Daoy (cell line): ENCODE measurements around the gene FSD2. TPM values are rescaled to one million over a fixed set of nuclear protein-coding genes. Genes with fewer than 3 reads are reported as not detected.

Experiments used
- DNase-seq: peaks from one replicate; pipeline ENCODE4 v3.0.0-alpha.2; 2015; ENCODE audit warnings: low read depth
- total RNA-seq: library from RNA; depleted of rRNA; stranded (reverse); fragments of >200 nt; shearing (Covaris generic); gene quantifications from 2 replicates; pipeline ENCODE4 v1.2.3, GENCODE V29; 2014; rRNA removed

Gene FSD2, protein sequence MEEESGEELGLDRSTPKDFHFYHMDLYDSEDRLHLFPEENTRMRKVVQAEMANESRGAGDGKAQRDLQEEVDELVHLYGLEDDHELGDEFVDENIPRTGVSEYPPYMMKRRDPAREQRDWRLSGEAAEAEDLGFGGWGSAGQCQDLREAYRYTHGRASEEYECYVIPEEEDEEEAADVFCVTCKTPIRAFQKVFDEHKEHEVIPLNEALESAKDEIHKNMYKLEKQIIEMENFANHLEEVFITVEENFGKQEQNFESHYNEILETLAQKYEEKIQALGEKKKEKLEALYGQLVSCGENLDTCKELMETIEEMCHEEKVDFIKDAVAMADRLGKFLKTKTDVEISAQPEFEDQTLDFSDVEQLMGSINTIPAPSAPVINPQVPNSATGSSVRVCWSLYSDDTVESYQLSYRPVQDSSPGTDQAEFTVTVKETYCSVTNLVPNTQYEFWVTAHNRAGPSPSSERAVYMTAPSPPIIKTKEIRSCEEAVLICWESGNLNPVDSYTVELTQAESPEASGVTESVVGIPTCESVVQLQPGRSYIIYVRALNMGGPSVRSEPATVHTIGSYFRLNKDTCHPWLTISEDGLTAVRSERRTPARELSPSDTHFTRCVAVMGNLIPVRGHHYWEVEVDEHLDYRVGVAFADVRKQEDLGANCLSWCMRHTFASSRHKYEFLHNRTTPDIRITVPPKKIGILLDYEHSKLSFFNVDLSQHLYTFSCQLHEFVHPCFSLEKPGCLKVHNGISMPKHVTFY
- not detected in 2 replicates for total RNA-seq

DNA sequence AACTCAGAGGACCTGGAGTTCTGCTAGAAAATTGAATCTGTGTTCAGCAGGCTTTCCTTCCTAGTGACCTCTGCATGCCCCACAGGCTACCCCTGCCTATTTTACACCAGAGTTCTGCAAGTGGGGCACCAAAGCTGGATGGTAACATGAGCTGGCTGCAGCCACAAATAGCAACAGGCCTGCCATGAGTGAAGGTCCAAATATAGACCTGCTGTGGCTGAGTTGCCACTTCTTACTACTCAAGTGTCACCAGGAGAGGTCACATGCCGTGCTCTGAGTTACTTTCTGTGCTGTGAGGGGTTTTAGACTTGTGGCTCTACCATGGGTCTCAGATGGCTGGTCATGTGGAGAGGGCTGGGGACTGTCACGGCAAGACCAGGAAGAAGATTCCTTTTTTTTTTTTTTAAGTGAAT, at the start of gene FSD2:
Gene FSD2 (minus strand): TSS at position 76 of the 413 bp plus-strand sequence. CDS start 18,679 bp downstream, outside the sequence.
- DNase-seq: no peak

DNA sequence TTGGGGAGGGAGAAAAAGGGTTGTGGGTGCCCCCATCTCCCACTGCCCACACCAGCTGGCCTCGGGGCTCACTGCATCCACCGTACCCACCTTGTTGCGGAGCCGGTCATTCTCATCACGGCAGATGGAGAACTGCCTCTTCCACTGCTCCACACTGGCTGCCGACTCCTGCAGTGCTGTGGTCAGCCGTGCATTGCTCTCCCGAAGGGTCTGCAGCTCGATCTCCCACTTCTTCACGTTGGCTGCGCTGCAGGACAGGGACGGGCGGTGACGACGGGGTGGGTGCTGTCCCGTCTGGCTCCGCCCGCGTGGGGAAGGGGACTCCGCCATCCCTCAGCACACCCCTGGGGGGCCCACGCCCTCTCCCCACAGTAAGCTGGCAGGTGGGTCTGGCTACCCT, 48.7 kb upstream of the FSD2 start:
- DNase-seq: no peak

DNA sequence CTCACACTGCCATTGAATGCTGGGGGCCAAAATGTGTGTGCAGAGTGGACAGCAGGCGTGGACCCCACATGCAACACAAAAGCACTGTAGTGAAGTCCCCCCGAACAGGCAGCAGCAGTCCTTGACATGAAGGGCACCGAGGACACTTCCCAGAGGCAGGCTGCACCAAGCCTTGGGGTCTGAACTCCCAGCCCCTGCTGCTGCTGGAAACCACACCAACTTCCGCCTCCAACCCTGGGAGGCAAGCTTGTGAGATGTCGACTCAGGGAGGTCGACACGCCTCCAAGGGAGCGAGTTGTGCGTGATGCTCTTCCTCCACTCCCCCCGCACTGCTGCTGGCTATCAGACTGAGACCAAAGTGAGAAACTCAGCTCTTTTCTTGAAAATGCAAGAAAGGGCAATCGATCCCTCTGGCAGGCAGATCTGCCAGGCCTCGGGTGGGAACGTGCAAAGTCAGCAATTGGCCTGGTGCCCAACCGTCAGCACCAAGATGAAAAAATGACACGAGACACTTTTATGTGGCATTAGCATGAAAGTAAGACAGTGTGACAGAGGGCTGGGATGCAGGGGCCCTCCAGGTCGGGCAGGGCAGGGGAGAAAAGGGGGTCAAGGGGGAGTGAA, 47.2 kb upstream of the FSD2 start:
- DNase-seq: peak; percentile 28

DNA sequence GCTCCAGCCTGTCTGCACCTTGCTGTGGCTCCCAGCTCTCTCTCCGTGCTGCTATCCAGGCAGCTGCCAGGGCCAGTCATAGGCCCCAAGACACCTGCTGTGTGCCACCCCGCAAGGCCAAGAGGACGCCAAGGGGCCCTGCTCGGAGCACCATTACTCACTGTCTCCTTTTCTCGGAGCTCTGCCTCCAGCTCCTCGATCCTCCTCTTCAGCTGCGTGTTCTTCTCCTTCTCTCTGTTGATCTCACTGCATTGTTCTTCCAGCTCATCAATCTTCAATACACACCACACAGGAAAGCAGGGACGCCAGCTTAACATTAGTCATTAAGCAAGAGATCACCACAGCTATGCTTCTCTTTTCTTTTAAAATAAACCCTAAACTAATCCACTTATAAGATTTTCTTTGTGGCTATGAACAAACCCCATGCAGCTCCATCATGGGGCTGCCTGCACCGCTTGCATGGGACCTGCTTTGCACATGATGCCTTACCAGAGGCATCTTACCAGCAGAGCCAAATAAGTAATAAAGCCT, 46.2 kb upstream of the FSD2 start:
- DNase-seq: peak; percentile 41

DNA sequence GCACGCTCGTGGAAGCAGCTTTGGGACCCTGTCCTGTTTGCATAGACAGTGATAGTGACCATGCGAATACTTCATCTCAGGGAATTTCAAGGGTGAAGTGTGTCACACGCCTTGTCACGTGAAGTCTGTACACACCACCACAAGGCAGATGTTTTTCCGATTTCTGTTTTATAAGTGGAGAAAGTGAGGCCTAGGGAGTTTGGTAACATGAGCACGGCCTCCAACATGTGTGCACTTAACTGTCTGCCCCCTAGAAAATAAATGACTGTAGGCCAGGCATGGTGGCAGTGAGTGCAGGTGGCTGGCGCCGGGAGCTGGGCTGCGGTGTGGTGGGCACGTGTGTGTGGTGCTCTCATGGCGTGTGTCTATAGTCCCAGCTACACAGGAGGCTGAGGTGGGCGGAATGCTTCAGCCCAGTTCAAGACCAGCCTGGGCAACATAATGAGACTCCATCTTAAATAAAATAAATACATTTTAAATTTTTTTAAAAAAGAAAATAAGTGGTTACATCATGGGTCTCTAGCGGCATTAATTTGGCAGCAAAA, 45.5 kb upstream of the FSD2 start:
- DNase-seq: no peak

DNA sequence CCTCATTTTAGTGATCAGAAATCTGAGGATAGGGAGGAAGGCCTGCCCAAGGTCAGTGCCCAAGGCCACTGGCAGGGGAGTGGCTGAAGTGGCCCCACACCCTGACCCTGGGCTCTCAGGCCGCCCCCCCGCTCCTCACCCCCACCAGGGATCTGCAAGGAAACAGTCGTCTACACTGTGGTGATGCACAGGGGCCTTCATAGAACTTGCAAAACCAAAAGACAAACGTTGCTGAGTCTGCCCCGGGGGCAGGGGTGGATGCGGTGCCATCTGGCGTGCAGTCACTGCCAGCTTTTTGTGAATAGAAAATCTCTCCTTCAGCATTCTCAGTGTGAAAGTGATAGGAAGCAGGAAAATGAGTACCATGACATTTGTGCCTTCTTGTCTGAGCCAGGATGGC, 44.9 kb upstream of the FSD2 start:
- DNase-seq: no peak

DNA sequence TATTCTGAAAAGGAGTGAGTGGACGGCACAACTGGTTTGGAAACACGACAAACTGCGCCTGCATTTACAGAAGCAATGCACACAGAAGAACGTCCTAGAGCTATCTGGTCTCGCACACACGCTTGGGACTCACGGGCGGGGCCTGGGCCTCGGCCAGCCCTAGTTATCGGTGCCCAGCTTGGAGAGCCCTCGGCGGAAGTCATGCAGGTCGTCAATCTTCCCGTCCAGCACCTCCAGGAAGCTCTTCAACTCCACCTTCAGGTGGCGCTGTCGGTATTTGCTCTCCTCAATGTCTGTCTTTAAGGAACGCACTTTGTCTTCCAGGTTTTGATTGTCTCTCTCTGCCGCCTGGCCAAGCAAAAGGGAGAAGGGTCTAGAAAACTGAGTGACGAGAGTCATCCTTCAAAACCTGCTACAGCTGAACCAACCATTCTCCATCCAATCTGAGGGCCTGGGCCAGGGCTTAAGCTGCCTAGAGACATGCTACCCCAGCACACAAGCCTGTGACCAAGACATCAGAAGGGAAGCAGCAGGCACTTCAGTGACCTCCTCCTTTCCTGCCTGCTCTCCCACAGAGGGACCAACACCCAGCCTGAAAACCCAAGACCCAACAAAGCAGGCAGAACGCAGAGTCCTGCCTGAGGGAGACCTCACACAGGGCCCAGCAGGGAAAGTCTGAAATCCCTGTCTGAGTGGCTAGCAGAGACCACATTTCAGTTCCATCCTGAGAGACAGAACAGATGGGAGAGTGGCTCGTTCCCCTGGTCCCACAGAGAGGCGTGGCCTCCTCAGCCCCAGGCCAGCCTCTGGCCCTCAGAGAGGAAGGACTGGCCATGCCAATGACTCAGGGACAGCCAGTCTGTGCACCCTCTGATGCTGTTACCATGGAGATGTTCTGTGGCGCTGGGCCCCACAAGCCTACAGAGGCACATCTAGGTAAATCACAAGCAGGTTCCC, 44.0 kb upstream of the FSD2 start:
- DNase-seq: peak; percentile 83

DNA sequence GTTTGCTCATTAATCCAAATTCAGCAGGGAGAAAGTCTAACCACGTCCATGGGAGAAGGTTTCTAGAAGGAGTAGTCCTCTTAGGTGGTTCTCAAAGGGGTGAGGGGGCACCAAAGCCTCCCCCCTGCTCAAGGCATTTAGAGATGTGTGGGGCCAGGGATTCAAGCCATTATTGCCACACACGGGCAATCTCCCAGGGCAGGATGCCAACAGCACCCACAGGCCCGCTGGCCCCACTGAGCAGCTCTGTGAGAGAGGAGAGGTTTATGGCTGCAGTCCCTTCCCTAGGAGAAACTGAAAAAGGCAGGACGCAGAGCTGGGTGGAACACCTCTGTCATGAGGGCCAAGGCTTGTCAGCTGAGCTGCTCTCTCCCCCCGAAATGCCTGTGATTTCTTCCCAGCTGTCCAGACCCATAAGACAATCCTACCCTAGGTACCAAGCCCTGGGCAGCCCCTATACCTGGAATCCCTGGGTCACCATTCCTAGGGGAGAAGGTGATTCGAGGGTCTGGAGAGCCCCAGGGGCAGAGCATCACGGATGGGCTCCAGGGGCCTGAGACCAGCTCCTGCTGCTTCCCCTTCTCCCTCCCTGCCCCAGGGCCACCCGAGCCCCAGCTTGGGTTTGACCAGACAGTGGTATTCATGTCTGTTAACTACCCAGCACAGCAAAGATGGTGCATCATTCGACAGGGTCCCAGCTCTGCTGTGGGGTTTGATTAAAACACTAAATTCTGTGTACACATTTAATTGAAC, 42.5 kb upstream of the FSD2 start:
- DNase-seq: no peak

DNA sequence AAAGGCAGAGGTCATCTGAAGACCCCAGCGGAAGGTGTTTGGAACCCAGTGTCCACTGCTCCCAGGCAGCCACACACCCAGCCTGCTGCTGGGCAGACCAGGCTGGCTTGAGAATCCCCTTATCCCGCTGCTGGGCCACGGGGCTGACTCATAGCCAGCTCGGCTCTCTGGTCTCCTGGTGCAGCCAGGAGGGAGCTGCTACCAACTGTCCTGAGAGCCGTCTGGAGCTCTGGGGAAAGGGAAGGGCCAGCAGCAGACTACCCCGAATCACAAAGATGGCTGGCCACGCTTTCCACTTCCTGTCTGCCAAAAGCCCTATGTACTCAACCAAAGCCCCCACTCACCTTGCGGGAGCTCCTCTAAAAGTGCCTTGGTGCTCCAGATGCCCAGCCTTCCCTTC, 41.8 kb upstream of the FSD2 start:
- DNase-seq: peak; percentile 27

DNA sequence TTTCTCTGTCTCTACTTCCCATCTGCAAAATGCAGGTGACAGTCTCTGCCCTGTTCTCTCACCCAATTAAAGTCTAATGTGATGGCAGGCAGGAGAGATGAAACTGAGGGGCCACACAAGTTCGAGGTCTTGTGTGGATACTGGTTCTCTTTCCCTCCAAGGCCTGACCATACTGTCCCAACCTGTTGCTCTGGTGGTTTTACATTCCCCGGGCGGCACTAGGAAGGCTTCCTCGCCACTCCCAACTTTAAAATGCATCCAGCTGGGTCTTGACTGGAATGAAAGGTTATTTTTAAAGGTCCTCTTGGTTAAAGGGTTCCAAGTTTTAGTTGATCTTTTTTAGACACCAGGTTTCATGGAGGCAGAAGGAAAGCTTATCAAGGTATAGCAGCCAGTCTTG, 40.8 kb upstream of the FSD2 start:
- no peak for DNase-seq

DNA sequence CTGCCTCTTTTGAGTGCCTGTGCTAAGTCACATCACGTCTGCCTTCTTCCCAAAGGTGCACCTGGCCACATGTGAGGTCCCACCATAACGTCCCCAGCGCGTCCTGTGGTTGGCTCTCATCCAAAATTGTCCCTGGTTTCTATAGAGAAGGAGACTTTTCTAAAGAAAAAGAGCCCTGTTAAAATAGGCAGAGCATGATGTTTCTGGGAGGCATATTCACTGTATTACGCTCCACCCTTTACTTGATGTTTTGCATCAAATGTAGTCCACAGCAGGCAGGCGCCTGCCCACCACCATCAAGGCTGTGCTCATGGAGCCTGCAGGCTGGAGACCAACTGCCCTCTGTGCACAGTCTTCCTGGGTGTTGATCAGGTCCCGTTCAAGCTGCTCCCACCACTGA, 39.8 kb upstream of the FSD2 start:
- no peak for DNase-seq

DNA sequence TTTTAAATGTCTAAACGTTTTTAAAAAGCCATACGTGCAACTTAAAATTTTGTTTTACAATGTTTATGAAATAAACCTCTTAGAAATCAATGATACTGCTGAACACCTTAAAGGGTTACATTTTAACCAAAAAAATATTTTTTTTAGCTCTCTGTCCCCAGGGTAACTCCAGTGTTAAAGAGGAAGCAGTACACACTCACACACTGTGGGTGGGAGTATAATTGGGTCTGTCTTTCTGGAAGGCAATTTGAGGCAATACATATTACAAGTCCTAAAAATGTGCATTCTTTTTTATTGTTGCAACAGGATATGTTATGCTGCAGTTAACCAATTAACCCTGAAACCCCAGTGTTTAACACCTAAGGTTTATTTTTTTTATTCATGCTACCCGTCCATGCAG, 37.7 kb upstream of the FSD2 start:
- no peak for DNase-seq

DNA sequence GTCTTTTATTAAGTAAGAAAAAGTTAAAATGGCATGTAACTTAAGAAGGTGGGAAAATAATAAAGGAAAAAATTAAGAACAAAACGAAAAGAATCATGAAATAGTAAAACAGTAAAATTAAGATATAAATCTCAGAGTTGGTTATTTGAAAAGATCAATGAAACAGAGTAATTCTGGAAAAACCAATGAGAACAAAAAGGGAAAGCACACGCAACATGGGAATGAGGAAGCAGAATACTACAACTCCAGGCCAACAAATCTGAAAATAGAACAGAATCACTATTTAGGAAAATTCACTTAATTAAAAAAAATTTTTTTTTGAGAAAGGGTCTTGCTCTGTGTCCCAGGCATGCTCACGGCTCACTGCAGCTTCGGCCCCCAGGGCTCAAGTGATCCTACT, 34.3 kb upstream of the FSD2 start:
- no peak for DNase-seq

DNA sequence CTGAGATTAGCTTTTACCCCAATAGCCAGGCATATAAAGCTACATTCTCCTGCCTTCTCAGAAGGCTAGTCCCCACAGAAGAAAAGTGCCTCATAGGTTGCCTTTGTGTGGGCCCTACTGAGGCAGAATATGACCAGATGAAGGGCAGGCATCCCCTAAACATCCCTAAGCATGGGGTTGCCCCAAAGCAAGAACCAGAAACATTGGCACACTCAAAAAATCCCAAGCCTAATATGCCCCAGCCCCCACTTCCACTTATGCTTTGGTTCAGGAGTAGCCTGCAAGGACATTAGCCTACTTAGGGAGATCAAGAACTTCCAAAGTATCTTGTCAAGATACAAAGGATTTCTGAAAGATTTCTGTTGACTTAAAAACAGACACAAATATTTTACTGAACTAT, 33.3 kb upstream of the FSD2 start:
- no peak for DNase-seq

DNA sequence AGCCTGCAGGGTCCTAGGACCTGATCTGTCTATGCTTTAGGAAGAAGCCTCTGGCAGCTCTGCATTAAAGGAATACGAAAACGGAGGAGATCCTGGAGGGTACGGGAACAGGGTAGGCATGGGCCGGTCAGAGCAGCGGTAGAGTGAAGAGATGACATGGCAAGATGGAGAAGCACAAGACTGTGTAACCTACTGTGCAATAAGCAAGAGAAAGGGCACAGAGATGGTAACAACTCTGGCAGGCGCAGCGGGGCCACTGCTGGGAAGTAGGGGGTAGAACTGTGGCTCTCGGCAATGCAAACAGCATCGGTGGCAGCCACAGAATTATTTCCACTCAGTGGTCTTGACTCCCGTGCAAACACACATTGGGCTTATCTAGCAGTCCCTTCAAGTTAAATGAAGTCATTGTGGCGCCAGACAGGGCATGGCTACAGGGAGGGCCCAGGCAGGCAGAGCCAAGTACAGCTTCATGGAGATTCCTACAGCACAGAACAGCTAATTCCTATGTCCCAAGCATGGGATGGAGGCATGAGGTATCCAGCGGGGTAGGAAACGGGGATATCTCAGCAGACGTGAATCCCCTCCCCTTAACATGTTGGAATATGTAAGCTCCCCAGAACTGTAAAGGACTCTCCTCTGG, 32.3 kb upstream of the FSD2 start:
- DNase-seq: no peak

DNA sequence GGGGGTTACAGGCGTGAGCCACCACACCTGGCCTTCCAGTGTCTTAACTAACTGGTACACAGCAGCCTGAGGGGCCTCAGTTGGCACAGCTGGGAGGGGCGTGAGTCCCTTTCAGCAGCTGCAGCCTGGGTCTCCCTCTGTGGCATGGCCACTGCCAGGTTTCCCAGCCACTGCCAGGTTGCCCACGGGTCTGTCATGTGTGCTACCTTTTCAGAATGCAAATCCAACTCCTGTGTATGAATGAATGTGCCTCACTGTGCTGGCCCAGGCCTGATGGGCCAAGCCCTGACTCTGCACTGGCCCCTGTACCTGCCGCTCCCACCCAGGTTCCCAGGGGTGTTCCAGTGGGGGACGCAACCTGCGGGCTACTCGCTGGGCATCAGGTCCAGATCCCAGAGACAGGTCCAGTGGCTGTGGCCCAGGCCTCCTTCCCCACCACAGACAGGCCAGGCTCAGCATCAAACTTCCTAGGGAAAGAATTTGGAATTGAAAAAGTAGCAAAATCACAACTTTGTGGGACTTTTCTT, 29.6 kb upstream of the FSD2 start:
- no peak for DNase-seq

DNA sequence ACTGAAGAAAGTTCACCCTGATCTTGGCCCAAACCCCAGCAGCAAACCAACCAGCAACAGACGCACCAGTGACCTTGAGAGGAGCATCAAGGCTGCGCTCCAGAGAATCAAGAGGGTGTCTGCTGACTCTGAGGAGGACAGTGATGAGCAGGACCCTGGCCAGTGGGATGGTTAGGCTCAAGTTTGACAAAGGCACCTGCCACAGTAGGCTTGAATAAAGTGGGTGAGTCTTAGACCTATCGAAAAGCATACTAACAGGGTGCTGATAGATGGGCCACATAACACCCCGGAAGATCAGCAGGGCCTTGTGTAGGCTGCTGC, 27.5 kb upstream of the FSD2 start:
- DNase-seq: no peak

DNA sequence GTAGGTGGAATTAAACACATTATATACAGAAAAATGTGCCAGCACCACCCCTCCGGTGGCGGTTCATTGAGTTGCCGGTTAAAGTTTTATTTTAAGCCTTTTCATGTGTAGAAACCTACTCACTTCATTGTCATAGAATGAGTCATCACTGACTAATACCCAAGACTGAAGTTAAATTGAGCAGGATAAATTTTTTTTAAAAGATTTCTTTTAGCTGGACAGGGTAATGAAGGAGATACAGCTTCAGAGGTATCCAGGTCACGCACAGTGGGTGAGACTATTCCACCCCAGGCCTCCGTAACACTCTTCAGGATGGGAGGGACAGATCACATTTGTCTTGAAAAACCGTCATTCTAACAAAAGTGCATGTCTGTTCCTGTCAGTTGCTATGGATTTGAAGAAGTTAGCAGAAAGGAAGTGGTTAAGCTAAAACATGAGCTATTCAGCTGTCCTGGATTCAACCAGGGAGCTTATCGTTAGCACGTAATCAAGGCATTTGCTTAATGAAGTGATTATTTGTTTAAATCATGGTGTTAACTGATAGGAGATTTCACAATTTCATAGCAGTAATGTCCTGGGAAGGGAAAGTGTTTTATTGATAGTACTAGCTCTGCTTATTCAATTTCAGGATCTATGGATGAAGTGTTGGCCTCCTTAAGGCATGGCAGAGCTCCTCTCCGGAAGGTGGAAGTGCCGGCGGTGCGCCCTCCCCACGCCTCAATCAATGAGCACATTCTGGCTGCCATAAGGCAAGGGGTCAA, 26.9 kb upstream of the FSD2 start:
- DNase-seq: peak; percentile 75
